NCI-H1105 treated with DMSO at 0.1 percent for 48 hours (cell line): ENCODE measurements around the gene GALNT13.

Experiments
- DNase-seq: peaks from one replicate; lab custom pipeline; 2025; lab: John Stamatoyannopoulos, UW

The GALNT13 gene

DNA sequence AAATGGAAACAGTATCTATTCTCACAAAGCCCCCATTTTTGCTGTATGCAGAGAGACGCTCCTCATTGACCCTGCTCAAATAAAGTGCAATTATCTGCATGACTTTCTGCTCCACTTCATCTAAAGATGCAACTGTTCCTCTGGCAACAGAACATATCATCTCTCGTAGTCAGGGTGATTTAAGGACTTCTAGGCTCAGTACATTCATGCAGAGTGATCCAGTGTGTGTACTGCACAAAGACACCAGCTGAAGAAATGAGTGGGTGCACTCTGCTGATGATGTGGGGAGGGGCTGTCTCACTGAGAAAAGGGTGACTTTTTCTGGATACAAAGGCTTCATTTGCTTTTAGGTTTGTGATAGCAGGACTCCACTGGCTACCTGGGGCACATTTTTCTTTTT lies 355.2 kb downstream of the GALNT13 start:
- no peak for DNase-seq

GRCh38 chr2:154228566-154229280 lies 357.0 kb downstream of the GALNT13 start:
- DNase-seq = no peak

GRCh38 chr2:154229966-154230365 lies 358.2 kb downstream of the GALNT13 start:
- DNase-seq = no peak

- no peak for DNase-seq
Measured at GRCh38 chr2:154231021-154231420, 359.3 kb downstream of the GALNT13 start.

- DNase-seq = no peak
Measured at GRCh38 chr2:154233231-154233630, 361.5 kb downstream of the GALNT13 start.

DNA sequence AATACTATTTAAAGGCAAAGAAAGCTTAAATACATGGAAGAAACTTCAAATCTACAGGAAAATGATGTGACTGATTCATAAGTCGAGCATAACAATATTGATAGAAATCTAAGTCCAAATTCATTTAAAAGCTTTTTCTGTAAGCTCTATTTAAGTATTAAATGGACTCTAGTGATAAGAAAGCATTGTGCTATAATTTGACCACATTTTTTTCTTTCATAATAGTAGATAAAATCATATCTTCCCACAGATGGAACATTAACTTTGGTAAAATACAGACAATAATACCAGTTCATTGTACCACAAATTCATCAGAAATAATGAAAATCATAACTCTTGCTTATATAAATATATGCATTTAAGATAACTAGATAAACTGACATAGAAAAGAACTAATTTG lies 366.5 kb downstream of the GALNT13 start:
- no peak for DNase-seq

DNA sequence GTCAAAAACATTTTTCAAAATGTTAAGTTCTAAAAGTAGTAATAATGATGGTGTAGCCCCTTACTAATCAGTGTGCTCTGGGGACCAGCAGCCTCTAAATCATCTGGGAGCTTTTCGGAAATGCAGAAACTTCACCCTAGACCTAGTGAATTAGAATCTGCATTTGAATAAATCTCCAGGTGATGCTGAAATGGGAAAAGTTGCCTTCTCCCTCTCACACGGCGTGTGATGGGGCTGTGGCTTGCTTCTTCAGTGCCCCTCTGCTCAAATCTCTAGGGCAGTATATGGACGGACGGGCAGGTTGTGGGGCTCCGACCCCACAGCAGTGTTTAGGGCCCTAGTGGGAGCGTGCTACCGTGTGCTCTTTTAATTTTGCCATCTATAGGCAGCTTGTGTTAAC lies 368.6 kb downstream of the GALNT13 start:
- DNase-seq = no peak

DNA sequence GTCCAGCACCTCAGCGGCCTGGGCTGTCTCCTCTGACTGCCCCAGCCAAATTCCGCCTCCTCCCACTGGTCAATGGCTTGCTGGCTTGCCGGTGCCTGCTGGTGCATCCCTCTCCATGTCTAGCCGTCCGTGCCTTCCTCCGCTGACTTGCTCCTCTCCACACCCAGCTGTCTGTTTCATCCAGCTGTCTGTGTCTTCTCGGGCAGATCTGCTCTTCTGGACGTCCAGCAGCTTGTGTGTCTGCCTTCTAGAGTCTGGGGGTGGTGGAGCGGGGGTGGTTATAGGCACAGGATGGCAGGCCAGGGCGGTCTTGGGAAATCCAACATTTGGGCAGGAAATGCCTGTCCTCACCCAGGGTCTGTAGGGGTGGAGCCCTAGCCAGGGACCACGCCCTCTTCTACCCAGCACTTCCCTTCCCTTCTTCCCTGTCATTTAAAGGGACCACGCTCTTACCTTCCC lies 369.2 kb downstream of the GALNT13 start:
- DNase-seq = no peak

- DNase-seq = no peak
Measured at GRCh38 chr2:154242687-154243086, 371.0 kb downstream of the GALNT13 start.

GRCh38 chr2:154243685-154244084 lies 372.0 kb downstream of the GALNT13 start:
- DNase-seq = no peak

DNA sequence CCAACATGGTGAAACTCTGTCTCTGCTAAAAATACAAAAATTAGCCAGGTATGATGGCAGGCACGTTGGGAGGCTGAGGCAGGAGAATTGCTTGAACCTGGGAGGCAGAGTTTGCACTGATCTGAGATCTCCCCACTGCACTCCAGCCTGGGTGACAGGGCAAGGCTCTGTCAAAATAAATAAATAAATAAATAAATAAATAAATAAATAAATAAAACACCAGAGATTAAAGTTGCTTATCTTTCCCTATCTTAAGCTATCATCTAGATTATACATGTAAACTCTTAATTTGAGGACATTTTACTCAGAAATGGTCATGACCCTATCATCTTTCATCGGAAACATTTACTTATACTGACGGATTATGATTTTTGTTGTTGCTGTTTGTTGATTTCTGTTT lies 373.2 kb downstream of the GALNT13 start:
- no peak for DNase-seq

DNA sequence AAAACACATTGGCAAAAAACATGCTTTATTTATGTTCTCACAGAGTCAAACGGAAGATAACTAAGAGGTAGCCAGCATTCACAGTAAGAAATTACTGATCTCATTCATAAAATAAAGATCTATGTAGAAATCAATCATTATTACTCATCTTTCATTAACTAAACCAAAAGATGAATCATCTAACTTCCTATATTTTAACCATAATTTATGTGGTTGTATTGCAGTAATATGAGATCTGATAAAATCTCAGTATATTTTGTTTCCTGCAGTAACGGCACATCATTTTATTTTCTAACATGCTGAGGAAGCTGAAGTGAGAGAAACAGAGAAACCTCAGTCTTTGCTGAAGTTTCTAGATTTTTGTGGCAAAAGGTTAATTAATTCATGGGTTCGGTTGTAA lies 375.8 kb downstream of the GALNT13 start:
- no peak for DNase-seq

GRCh38 chr2:154256136-154256535 lies 384.4 kb downstream of the GALNT13 start:
- DNase-seq = no peak

GRCh38 chr2:154259030-154259429 lies 387.3 kb downstream of the GALNT13 start:
- no peak for DNase-seq

DNA sequence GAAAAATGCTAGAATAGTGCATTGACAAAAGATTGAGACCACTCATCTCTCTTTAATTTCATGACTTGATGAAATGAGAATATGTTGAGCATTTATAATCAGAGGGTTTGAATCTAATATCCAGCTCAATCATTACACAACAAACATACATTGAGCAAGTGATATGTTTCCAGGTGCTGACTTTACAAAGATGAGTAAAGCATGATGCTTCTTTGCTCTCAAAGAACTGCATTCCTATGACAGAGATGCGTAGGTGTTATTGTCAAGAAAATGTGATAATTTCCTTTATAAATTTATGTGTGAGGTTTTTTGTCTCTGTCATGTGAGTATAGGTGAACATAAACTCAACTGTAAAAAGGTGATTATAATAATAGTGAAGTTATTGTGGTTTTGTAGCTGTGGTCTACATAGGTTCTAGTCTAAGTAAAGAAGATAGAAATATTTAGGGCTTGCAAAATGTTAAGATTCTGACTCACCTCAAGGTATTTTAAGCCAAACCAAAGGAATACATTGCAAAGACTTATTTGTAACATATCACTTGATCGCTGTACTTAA lies 389.8 kb downstream of the GALNT13 start:
- no peak for DNase-seq

- no peak for DNase-seq
Measured at GRCh38 chr2:154263206-154263605, 391.5 kb downstream of the GALNT13 start.

- DNase-seq = no peak
Measured at GRCh38 chr2:154264024-154264423, 392.3 kb downstream of the GALNT13 start.

DNA sequence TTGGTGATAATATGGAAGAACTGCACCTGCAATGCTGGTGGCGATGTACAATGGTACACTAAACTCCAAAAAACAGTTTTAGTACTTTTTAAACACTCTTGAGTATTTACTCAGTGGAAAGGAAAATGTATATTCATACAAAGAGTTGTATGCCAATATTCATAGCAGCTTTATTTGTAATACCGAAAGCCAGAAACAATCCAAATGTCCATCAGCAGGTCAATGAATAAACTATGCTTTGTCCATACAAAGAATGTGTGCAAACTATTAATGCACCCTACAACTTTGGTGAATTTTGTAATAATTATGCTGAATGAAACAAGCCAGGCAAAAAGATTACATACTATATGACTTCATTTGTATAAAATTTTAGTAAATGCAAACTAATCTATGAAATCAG lies 396.3 kb downstream of the GALNT13 start:
- no peak for DNase-seq

- no peak for DNase-seq
Measured at GRCh38 chr2:154280543-154280942, 408.8 kb downstream of the GALNT13 start.

- no peak for DNase-seq
Measured at GRCh38 chr2:154289870-154290269, 418.1 kb downstream of the GALNT13 start.

DNA sequence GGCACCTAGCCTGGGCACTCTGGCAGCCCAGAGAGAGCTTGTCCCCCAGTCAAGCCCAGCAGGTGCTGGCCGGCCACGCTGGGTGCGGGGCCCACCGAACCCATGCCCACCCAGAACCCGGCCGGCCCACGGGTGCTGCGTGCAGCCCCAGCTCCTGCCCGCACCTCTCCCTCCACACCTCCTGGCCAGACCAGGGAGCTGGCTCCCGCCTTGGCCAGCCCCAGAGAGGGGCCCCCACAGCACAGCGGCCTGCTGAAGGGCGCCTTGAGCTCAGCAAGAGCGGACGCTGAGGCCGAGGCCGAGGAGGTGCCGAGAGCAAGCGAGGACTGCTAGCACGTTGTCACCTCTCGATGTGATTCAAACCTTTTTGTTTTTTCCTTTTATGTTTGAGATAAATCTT lies 419.8 kb downstream of the GALNT13 start:
- no peak for DNase-seq

GRCh38 chr2:154291927-154292326 lies 420.2 kb downstream of the GALNT13 start:
- DNase-seq = no peak

DNA sequence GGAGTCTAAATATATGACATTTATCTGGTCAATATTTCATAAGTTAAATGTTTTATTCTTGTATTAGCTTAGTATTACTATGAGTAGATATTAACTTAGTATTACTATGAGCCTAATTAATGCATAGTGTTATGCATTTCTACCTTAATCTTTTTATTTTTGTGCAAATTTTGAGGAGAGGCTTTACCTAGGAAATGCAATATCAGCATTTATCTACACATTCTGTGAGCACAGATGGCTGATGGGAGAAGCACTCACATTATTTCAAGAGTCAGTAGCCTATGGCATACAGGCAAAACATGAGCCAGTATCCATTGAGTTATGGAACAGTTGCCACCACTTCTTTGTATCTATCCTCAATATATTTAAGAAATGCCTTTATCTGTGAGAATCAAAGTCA lies 422.1 kb downstream of the GALNT13 start:
- DNase-seq = no peak
